KOPT-K1 (cell line): ENCODE results near the gene HDAC4.

ENCODE experiments used
- H3K27ac ChIP-seq: fragments of 200-600 bp; sonication (generic); 2 replicates; pipeline ENCODE4 v1.5.1; 2016; ENCODE audit warnings: antibody characterized with exemption, mild to moderate bottlenecking, low read depth, low read length; ENCODE audit not compliant: poor library complexity, severe bottlenecking
- H3K36me3 ChIP-seq: fragments of 200-600 bp; sonication (generic); 2 replicates; pipeline ENCODE4 v1.5.1; 2017; ENCODE audit warnings: antibody characterized with exemption, mild to moderate bottlenecking, low read length, moderate library complexity; ENCODE audit not compliant: insufficient read depth
- H3K9me3 ChIP-seq: fragments of 200-600 bp; sonication (generic); 2 replicates; pipeline ENCODE4 v1.5.1; 2017; ENCODE audit warnings: antibody characterized with exemption, low read length, mild to moderate bottlenecking; ENCODE audit not compliant: insufficient read depth, poor library complexity, severe bottlenecking

HDAC4 gene

GRCh38 chr2:239316562-239317465 lies 84.0 kb downstream of the HDAC4 start:
- Histone ChIP-seq H3K36me3 (peaks cover 12% of the 10 kb centered on the region), H3K9me3 (peaks cover 14% of the 10 kb centered on the region), H3K27ac (peak overlapping the region; percentile 100)

DNA sequence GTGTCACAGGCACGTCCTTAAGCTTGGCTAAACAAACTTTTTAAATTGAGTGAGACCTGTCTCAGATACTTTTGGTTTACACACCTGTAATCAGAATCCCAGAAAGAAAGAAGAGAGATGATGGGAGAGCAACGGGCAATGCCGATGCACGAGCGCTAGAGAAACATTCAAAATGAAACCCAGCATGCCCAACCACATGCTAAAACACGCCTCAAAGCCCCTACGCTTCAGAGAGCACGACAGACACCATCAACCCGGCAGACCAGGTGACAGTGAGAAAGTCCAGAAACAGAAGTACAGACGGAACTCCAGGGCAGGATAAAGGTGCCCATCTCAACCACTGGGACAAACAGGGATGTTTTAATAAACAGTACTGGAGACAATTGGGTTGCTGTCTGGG lies 85.5 kb downstream of the HDAC4 start:
- peaks cover 18% of the 10 kb centered on the region for H3K36me3 ChIP-seq
- peak overlapping the region; percentile 100 for H3K27ac ChIP-seq
- peaks cover 14% of the 10 kb centered on the region for H3K9me3 ChIP-seq

DNA sequence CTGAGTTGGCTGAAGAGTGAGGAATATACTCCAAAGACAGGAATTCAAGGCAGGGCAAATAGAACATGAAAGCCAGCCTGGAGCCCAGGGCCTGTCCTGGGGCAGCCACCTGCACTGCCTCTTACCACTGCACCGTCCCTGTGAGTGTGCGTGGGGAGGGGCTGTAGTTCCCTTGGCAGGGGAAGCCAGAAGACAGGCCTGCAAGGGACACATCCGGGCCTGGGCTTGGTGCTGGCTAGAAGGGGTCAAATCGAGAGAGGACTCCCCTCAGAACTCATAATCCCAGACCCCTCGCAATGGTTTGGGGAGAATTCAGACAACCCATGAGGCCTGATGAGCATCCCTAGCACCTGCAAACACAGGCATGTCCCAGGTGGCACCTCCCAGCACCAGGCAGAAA lies 87.0 kb downstream of the HDAC4 start:
- Histone ChIP-seq H3K36me3 (peaks cover 18% of the 10 kb centered on the region), H3K9me3 (peaks cover 14% of the 10 kb centered on the region), H3K27ac (peak overlapping the region; percentile 100)

GRCh38 chr2:239312741-239313667 lies 87.8 kb downstream of the HDAC4 start:
- H3K36me3 ChIP-seq = peaks cover 21% of the 10 kb centered on the region
- H3K27ac ChIP-seq = peak overlapping the region; percentile 100

DNA sequence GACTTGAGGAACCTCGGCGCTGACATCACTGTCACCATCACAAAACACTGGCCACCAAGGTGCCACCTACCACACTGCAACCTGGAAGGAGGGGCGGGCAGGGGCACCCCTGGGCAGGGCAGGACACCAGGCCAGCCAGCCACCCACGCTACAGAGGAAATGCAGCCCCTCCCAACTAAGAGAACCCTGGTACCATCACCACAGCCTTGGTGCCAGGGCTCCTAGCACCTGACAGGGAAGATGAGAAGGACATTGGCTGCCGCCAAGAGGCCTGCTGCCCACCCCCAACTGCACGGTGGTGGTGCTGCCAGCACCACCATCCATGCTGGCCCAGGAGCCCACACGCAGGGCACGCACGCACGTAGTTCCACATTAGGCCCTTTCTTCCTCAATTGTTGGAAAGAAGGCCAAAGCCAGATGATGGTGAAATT lies 88.7 kb downstream of the HDAC4 start:
- H3K36me3 ChIP-seq = peaks cover 30% of the 10 kb centered on the region
- peak overlapping the region; percentile 100 for H3K27ac ChIP-seq
- peaks cover 14% of the 10 kb centered on the region for H3K9me3 ChIP-seq

More at GRCh38 chr2:239312741-239313667, 87.8 kb downstream of the HDAC4 start:
- peaks cover 14% of the 10 kb centered on the region for H3K9me3 ChIP-seq

- Histone ChIP-seq H3K27ac (peak overlapping the region; percentile 100), H3K9me3 (peaks cover 14% of the 10 kb centered on the region), H3K36me3 (peaks cover 37% of the 10 kb centered on the region)
Observed at GRCh38 chr2:239311132-239312040, 89.4 kb downstream of the HDAC4 start.

DNA sequence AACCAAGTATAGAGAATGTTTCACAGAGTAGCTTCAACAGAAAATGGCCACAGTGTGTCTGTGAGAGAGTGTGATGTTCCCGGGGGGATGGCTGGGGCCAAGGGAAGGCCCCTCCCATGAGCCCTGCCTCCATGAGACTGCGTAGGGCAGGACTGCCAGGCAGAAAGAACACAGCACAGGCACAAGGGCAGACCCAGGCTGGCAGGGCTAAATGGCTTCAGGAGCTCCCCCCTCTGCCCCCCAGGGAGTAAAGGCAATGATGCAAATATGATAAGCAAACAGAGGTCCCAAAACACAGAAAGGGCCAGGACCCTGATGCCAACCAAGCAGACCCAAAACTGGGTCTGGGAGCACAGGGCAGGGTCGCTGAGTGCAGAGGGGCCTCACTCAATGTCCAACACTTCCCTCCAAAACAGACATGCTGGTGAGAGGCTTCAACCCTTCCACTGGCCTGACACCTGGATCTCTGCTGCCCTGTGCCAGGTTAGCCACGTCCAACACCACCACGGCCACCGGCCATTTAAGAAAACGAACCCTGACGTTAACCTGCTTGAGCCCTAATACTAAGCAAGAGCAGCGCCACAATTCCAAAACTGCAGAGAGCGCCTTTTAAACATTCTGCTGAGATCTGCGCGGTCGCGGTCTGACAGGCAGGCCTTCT lies 90.3 kb downstream of the HDAC4 start:
- peaks cover 13% of the 10 kb centered on the region for H3K9me3 ChIP-seq
- peaks cover 45% of the 10 kb centered on the region for H3K36me3 ChIP-seq
- peak overlapping the region; percentile 100 for H3K27ac ChIP-seq

DNA sequence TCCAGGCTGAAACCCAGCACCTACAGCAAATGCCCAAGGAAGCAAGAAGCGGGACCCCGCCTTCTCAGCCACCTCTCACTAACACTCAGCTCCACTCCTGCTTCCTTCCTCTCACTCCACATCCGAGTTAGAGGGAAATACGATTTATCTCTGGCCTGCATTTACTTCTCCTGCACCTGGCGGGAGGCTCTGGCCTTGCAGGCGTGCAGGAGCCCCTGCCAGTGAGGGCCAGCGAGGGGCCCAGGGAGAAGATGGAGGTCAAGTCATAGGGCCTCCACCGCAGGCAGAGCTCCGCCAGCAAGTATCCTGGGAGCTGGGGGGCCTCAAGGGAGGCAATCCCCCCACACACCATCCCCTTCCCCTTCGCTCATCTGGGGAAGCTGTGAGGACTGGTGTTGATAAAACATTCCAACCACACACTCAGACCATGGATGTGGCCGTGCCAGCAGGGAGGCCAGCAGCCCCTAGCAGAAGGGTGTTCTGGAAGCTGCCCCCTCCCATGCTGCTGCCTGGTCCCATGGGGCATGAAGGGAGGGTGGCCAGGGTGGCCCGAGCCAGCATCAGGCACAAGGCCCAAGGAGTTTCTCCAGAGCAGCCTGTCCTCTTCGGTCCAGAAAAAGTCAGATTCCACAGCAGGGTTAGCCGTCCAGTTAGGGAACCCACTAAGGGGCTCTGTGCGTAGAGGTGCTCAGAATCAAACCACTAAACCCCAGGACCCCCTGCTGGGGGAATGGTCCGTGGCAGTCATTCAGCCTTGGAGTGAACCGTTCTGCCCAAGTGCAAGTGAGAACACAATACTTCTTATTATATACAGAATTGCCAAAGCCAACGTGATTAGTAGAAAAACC lies 91.2 kb downstream of the HDAC4 start:
- Histone ChIP-seq H3K9me3 (peaks cover 4% of the 10 kb centered on the region), H3K27ac (peak overlapping the region; percentile 100), H3K36me3 (peaks cover 42% of the 10 kb centered on the region)

DNA sequence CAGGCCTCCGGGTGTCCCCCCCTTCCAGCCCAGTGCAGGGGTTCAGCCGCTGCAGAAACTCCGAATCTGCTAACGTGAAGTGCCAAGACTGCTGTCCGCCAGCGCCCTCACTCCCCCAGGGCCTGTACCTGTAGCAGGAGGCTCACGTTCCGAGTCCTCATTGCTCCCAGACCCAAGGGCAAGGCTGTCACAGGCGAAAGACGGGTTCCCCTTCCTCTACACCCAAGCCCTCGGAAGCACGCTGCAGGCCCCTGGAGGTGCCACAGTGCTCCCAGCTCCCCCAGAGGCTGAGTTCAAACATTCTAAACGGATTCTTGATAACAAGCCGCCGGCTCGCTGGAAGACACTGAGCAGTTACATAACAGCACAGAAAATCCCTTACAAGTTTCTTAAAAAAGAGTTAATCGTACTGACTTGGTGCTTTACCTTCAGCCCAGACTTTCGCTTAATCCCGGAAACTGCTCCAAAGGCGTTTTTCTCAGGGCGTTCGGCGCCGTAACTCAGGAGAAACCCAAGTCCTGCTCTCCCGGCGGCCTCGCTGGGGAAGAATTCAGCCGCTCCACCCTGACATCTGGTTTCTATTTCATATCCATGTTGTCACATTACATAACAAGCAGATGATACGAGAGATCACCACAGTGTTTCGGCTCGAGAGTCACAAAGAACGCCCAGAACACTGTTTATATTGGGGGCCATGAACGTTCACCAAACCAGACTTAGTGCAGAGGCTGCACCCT lies 92.0 kb downstream of the HDAC4 start:
- Histone ChIP-seq H3K27ac (peak overlapping the region; percentile 100), H3K9me3 (no peaks in the 10 kb centered on the region), H3K36me3 (peaks cover 37% of the 10 kb centered on the region)

DNA sequence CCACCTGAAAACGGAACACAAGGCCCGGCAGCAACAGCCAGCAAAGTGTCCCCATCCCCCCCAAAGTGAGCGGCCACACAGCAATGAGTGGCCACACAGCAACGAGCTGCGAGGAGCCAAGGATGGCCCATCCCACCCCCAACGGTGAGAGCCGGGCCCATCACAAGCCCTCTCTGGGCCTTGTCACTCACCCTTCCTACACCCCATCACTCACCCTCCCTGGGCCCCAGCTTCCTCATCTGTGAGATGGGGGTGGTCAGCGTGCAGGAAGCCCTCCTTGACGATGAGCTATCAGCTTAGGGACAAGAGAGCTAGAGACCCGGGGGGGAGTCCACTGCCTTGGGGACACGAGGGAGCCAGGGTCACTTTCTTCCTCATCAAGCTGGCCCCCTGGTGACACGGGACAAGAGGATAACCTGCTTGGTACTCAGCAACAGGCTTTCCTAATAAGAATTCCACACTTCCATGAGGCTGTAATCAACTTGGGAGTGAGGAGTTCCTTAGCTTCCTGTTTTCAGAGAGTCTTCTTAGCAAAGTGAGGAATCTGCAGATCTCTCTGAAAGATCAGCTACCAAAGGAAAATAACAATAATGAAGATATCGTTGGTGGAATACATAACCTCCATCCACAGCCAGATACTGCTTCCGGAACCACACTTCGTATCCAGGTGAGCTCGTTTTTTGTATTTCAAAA lies 92.8 kb downstream of the HDAC4 start:
- H3K27ac ChIP-seq = peak overlapping the region; percentile 100
- no peaks in the 10 kb centered on the region for H3K9me3 ChIP-seq
- peaks cover 37% of the 10 kb centered on the region for H3K36me3 ChIP-seq

- no peaks in the 10 kb centered on the region for H3K9me3 ChIP-seq
- peak overlapping the region; percentile 100 for H3K27ac ChIP-seq
- H3K36me3 ChIP-seq = peaks cover 37% of the 10 kb centered on the region
Observed at GRCh38 chr2:239307221-239307569, 93.6 kb downstream of the HDAC4 start.
